Peyer's patch (tissue), 4 donors: ENCODE results near the gene FARS2. TPM values are rescaled to one million over a fixed set of nuclear protein-coding genes. Genes with fewer than 3 reads are reported as not detected.

Source experiments
- DNase-seq, 3 donors: peaks; one replicate each; pipeline ENCODE4 v3.0.0-alpha.2; 2017 to 2019
- H3K27ac ChIP-seq, 4 donors: fragments of 200-600 bp; sonication (generic); one replicate each; pipeline ENCODE4 v1.5.1; 2016 to 2019
- H3K27me3 ChIP-seq, 2 donors: fragments of 200-600 bp; sonication (generic); one replicate each; pipeline ENCODE4 v1.5.1; 2019
- H3K36me3 ChIP-seq, 3 donors: fragments of 200-600 bp; sonication (generic); one replicate each; pipeline ENCODE4 v1.5.1; 2016 to 2019
- H3K4me1 ChIP-seq, 4 donors: fragments of 200-600 bp; sonication (generic); one replicate each; pipeline ENCODE4 v1.5.1; 2016 to 2019
- H3K4me3 ChIP-seq, 4 donors: fragments of 200-600 bp; sonication (generic); 1 replicate in 3 of 4; 2 replicates in 1 of 4; pipeline ENCODE4 v1.5.1; 2016 to 2019; ENCODE audit warnings: mild to moderate bottlenecking in 1 of 4
- H3K9me3 ChIP-seq, 4 donors: fragments of 200-600 bp; sonication (generic); one replicate each; pipeline ENCODE4 v1.5.1; 2016 to 2019; ENCODE audit warnings: mild to moderate bottlenecking in 1 of 4
- POLR2A ChIP-seq, 2 donors: fragments of 450-650 bp; IDR thresholded peaks; one replicate each; pipeline ENCODE4 v1.5.1; 2017; ENCODE audit warnings: antibody characterized with exemption in 2 of 2, mild to moderate bottlenecking in 2 of 2, moderate library complexity in 2 of 2
- total RNA-seq, 4 donors: library from RNA; depleted of rRNA; stranded (reverse); fragments of >200 nt; gene quantifications; one replicate each; pipeline ENCODE4 v1.1.0, GENCODE V29; 2016
- TF ChIP-seq, protein P1 (sequence below), 6 experiments: fragments of 450-650 bp in 4 of 6; fragments of 200-600 bp in 2 of 6; sonication (generic) in 1 of 6; IDR thresholded peaks; one replicate each; pipeline ENCODE4 v1.5.1; 2017 to 2019; ENCODE audit warnings: antibody characterized with exemption in 6 of 6, mild to moderate bottlenecking in 3 of 6, moderate library complexity in 1 of 6

FARS2 gene
- total RNA-seq, 4 donors from 2014 or later: 9.5 to 42.1 (median 17.1) TPM

DNA sequence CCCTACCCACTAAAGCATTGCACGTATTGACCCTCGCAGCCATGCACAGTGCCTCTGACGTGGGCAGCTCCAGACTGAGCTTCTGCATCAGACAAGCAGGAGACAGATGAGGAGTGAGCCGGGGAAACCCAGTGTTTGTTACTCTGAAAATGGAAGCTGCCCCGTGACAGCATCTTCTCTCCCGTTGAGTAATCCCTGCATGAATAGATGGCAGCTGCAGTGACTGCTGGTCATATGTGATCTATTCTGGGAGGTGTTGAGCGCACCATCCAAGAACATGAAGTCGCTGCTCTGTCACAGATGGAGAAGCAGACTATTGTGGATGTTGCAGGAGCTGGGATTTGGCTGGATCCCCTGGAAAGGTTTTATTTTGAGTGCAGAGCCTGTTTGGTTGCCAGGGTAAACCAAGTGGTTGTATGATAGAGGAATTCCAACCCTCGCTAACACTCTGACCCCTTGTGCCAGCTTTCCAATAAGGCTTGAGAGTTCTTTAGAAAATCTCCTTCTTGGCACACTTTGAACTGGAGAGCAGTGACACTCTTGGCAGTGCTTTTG is 503.2 kb downstream of the FARS2 start:
- TF ChIP-seq, protein P1, sequence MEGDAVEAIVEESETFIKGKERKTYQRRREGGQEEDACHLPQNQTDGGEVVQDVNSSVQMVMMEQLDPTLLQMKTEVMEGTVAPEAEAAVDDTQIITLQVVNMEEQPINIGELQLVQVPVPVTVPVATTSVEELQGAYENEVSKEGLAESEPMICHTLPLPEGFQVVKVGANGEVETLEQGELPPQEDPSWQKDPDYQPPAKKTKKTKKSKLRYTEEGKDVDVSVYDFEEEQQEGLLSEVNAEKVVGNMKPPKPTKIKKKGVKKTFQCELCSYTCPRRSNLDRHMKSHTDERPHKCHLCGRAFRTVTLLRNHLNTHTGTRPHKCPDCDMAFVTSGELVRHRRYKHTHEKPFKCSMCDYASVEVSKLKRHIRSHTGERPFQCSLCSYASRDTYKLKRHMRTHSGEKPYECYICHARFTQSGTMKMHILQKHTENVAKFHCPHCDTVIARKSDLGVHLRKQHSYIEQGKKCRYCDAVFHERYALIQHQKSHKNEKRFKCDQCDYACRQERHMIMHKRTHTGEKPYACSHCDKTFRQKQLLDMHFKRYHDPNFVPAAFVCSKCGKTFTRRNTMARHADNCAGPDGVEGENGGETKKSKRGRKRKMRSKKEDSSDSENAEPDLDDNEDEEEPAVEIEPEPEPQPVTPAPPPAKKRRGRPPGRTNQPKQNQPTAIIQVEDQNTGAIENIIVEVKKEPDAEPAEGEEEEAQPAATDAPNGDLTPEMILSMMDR (IDR thresholded peaks at IDR 0.05): no peak
- no peak for TF ChIP-seq POLR2A (IDR thresholded peaks at IDR 0.05)
- no peak for DNase-seq
- no peaks in the 10 kb centered on the region for H3K36me3 ChIP-seq
- H3K4me1 ChIP-seq: no peaks in the 10 kb centered on the region
- H3K27ac ChIP-seq: no peak overlapping the region
- H3K9me3 ChIP-seq: no peaks in the 10 kb centered on the region
- H3K27me3 ChIP-seq: no peaks in the 10 kb centered on the region
- H3K4me3 ChIP-seq: no peak overlapping the region

DNA sequence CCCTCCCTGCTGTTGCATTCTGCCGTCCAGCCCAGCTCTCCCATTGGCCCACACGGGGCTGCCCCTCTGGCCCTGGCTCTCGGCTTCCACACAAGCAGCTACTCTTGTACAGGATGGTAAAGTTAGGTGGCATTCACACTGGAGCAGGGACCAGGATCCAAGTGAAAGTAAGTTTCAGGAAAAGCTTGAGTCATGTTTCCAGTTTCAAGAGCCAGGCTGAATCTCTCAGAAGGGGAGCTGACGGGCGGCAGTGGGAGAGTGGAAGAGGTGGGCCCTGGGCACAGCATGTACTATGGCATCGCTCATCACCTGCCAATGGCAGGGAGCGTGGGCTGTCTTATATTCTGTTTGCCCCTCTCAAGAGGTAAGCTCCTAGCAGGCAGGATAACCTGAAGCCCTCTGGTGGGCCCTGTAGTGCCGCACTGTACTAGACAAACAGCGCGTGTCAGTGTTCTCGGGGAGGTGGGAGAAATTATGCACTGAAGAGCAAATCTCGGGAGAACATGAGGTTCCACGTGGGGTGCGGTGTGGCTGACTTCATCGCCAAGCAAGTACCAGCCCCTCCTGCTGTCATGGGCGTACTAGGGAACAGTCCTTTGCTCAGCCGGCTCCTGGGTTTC is 503.9 kb downstream of the FARS2 start:
- Histone ChIP-seq H3K36me3 (no peaks in the 10 kb centered on the region), H3K27ac (no peak overlapping the region), H3K27me3 (no peaks in the 10 kb centered on the region), H3K9me3 (no peaks in the 10 kb centered on the region), H3K4me3 (no peak overlapping the region), H3K4me1 (no peaks in the 10 kb centered on the region)
- no peak for DNase-seq
- TF ChIP-seq, protein P1 (IDR thresholded peaks at IDR 0.05): no peak
- TF ChIP-seq POLR2A (IDR thresholded peaks at IDR 0.05): no peak

DNA sequence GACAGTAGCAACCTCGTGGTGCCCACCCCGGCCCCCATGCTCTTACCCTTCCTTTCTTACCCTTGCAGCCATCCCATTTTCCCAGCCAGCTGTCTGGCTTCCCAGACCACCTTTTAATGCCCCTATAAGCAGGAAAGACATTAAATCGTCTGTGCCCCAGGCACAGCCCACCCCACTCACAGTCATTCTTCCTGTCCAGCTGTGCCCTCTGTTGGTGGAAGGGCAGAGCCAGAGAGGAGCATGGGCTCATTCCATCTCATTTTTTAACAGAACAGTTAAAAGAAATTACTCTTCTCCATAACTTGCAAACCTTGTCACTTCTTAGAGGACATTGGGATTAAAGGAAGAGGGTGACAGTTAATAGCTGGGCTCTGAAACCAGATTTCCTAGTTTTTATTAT is 504.9 kb downstream of the FARS2 start:
- Histone ChIP-seq H3K4me1 (no peaks in the 10 kb centered on the region), H3K36me3 (no peaks in the 10 kb centered on the region), H3K4me3 (no peak overlapping the region), H3K27me3 (no peaks in the 10 kb centered on the region), H3K9me3 (no peaks in the 10 kb centered on the region), H3K27ac (no peak overlapping the region)
- no peak for DNase-seq
- TF ChIP-seq, protein P1 (IDR thresholded peaks at IDR 0.05): no peak
- no peak for TF ChIP-seq POLR2A (IDR thresholded peaks at IDR 0.05)

GRCh38 chr6:5767471-5767870 is 506.2 kb downstream of the FARS2 start:
- no peak for DNase-seq
- TF ChIP-seq, protein P1 (IDR thresholded peaks at IDR 0.05): no peak
- no peak for TF ChIP-seq POLR2A (IDR thresholded peaks at IDR 0.05)
- H3K27me3 ChIP-seq: no peaks in the 10 kb centered on the region

DNA sequence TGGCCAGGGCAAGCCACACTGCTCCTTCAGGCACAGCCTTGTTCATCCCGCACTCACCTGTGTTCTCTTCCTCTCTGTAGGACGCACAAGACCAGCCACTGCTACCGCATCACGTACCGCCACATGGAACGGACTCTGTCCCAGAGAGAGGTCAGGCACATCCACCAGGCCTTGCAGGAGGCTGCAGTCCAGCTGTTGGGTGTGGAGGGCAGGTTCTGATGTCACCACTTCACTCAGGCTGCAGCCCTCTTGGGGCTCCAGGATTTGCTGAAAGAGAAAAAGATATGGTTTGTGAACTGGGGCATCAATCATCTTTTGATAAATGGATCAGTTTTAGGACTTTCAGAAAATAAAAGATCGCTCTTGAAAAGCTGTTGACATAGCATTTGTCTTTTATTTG is 509.9 kb downstream of the FARS2 start:
- Histone ChIP-seq H3K27me3 (no peaks in the 10 kb centered on the region), H3K4me1 (no peaks in the 10 kb centered on the region), H3K9me3 (no peaks in the 10 kb centered on the region), H3K36me3 (peaks cover 0 to 4% (median 0%) of the 10 kb centered on the region in 3 donors), H3K27ac (no peak overlapping the region), H3K4me3 (no peak overlapping the region)
- no peak for DNase-seq
- no peak for TF ChIP-seq POLR2A (IDR thresholded peaks at IDR 0.05)
- TF ChIP-seq, protein P1 (IDR thresholded peaks at IDR 0.05): no peak

More at GRCh38 chr6:5767471-5767870, 506.2 kb downstream of the FARS2 start:
- Histone ChIP-seq H3K4me1 (no peaks in the 10 kb centered on the region), H3K4me3 (no peak overlapping the region), H3K36me3 (no peaks in the 10 kb centered on the region), H3K27ac (no peak overlapping the region), H3K9me3 (no peaks in the 10 kb centered on the region)
